NCI-H2196 (cell line): ENCODE measurements around the gene KLK4.

Experiments used
- DNase-seq: peaks from one replicate; lab custom pipeline; 2025; ENCODE audit not compliant: unreplicated experiment; lab: John Stamatoyannopoulos, UW

The KLK4 gene

DNA sequence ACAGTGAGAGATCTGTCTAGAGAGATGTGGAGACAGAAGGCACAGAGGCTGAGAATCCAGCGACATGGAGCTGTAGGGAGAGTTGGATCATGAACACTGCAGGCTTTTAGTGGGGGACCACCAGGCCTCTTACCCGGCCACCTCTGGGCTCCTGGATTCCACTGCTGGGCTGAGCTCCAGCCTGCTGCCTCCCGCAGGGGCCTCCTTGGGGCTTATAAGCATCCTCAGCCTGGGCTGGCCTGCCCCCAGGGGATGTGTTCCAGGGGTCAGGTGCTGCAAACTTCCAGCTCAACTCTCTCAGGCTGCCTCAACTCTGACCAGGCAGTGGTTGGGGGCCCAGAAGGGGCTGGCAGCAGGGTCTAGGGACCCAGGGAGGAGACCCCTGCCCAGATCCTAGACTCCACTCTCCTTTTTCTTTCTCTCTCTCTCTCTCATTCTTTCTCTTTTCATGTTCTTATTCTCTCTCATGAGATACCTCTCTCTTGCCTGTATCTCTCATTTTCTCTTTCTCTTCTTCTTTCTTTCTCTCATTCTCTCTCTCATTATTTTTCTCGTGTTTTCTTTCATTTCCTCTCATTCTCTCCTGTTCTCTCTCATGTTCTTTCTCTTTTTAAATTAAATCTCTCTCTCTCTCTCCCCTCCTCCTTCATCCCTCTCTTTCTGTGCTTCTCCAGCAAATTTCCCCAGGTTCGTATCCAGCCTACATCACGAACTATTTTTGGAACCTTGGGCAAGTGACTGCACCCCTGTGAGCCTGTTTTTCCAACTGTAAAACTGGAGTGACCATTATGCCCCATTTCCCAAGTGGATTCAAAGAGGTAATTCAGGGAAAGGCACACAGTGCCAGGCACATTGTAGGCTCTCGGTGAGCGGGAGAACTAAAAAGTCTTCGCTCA lies at the start of gene KLK4:
TSS of gene KLK4 (minus strand) at position 190 of the 896 bp plus-strand sequence. CDS start 657 bp downstream, outside the sequence.
- no peak for DNase-seq

- DNase-seq: no peak
Measured at GRCh38 chr19:50959731-50960500, 48.7 kb upstream of the KLK4 start.

DNA sequence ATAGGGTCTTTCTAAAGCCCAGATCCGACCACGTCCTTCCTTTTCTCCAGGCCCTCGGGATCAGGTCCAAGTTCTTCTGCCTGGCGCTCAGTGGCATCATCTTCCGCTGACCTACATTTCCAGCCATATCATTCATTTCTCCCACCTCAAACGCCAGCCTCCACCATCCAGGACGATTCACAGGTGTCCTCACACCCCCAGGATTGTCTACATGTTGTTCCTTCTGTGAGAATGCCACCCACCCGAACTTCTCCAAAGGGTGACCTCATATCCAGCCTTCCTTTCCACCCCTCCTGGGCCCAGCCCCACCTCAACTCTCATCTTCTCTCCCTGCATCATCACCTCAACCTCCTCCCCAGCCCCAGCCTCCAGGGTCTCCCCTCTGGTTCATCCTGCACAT lies 46.4 kb upstream of the KLK4 start:
- DNase-seq: no peak

DNA sequence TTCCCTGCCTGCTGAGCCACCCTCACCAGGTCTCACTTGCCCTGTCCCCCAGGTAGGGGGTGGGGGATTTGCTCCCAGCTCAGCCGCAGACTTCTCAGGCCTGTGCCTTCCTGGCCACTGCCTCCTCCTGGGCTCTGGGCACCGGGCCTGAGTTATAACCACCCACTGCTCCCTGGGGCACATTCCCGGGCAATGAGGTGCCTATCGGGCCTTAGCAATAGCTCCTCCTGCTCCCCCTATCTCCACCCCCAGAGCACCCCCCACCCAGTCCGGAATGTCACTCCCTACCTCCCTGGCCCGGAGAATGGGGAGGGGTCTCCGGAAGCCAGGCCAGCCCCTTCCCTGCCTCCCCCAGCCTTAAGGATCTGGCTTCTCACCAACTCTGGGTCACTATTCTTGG lies 41.7 kb upstream of the KLK4 start, which contains the start of gene KLK5:
TSS of gene KLK5 (minus strand) at position 129 of the 400 bp plus-strand sequence. CDS start 381 bp downstream, outside the sequence.
- no peak for DNase-seq

- DNase-seq: no peak
Measured at GRCh38 chr19:50949861-50950260, 38.7 kb upstream of the KLK4 start.

DNA sequence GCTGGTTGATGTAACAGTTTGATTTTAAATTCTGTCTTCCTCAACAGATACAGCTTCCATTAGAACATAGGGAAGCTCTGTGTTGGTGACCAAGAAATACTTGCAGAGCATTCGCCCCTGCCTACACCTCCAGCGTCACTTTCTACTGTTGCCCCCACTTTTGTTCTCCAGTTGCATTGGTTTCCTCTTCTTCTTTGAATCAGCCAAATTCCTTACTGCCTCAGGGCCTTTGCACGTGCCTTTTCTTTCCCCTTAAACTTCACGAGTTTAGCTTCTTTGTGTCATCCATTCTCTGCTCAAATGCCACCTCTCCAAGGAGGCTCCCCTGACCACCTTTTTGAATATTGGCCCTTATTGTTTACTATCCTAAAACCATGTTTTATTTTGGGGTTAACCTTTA lies 35.9 kb upstream of the KLK4 start:
- no peak for DNase-seq

GRCh38 chr19:50944795-50945194 lies 33.6 kb upstream of the KLK4 start:
- DNase-seq: no peak

DNA sequence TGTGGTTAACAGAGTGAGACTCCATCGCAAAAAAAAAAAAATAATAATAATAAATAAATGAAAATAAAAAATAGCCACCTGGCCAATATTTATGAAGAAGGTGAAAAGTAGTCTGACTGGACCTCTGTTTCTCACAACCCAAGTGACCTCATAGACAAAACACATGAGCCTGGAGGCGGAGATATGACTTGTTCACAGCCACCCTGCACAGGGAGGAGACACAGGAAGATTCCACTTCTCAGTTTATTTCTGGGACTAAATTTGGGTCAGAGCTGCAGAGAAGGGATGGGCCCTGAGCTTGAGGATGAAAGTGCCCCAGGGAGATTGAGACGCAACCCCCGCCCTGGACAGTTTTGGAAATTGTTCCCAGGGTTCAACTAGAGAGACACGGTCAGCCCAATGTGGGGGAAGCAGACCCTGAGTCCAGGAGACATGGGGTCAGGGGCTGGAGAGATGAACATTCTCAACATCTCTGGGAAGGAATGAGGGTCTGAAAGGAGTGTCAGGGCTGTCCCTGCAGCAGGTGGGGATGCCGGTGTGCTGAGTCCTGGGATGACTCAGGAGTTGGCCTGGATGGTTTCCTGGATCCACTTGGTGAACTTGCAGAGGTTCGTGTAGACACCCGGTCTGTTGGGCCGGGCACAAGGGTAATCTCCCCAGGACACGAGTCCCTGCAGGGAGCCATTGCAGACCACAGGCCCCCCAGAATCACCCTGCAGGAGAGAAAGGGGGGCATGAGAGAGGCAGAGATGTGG lies 32.1 kb upstream of the KLK4 start:
- DNase-seq: no peak

DNA sequence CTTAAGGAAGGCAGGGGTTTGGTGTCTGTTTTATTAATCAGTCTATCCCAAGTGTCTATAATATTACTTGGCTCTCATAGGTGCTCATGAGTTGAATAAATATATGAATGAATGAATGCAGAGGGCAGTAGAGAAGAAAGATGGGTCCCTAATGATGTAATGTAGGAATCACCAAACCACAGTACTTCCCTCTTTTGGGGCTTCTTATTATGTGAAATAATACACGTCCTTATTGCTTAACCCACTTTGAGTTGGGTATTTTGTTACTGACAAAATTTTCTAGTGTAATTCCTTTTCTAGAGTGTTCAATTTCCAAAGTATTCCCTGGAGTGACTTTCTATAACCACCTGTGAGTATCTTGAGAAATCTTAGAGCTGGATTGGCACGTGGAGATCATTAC lies 28.4 kb upstream of the KLK4 start:
- no peak for DNase-seq

- no peak for DNase-seq
Measured at GRCh38 chr19:50933640-50934039, 22.4 kb upstream of the KLK4 start.

DNA sequence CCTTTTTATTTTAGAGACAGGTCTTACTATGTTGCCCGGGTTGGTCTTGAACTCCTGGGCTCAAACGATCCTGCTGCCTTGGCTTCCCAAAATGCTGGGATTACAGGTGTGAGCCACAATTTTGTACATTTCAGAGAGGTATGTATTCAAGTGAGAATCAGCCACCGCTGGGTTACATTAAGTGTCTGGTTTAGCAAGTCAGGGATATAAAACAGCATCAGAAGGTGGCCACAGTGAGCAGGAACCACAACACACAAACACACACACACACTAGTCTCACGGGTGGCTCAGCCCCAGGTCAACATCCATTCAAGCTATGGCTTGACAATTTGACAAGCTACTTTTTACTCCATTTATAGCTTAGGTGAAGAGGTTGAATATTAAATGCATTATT lies 21.5 kb upstream of the KLK4 start:
- DNase-seq: no peak

DNA sequence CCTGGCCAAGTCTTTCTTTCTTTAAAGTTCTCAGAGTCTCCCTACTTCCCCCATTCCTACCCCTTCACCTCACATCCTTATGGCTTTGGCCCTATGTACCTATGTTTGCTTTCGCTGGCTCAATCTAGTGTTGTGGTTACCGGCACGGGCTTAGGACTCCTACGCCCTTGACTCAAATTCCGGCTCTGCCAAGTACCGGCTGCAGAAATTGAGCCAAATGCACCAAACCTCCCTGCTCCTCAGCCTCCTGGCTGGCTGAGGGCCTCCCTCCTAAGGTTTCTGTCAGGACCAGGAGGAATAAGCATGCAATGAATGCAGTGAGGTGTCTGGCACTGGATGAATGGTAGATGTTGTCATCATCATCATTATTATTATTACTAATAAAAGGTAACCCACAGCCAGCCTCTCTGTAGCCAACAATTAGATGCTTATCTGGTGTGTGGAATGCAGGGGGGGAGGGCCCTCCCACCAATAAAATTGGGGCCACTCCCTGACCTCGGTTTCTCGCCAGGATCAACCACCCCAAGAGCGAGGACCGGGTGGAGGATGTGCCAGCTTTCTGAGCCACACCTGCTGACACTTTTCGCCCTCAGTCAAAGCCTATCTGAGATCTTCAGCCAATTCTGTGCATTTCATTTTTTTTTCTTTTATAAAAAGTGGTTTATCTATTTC lies 21.0 kb upstream of the KLK4 start:
- DNase-seq: peak; percentile 43

DNA sequence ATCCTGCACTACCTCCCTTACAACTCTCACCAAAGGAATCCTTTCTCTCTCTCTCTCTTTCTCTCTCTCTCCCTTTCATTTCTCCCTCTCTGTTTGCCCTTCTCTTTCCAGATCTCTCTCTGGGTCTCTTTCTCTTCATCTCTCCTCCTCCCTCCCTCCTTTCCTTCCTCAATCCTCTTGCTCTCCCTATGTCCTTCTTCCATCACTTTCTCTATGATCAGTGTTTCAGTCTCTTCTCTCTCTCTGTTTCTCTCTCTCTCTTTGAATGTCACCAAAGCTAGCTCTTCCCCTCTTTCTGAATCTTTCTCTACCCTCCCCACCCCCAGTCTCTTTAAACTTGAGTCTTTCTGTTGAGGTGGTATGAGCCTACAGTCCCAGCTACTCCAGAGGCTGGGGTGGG lies 19.8 kb upstream of the KLK4 start:
- no peak for DNase-seq

DNA sequence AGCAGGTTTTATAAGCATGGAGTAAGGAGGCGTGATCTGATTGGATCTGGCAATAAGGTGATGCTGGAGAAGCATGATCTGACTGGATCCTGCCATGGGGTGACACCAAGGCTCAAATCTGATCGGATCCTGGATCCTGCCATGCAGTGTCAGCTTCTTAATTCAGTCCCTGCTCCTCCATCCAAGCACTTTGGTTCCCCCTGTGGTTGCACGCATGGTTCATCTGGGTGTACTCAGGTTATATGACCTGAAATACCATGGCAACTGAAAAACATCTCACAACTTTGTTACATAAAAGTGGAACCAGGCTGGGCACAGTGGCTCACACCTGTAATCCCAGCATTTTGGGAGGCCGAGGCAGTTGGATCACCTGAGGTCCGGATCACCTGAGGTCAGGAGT lies 17.6 kb upstream of the KLK4 start:
- peak; percentile 55 for DNase-seq

DNA sequence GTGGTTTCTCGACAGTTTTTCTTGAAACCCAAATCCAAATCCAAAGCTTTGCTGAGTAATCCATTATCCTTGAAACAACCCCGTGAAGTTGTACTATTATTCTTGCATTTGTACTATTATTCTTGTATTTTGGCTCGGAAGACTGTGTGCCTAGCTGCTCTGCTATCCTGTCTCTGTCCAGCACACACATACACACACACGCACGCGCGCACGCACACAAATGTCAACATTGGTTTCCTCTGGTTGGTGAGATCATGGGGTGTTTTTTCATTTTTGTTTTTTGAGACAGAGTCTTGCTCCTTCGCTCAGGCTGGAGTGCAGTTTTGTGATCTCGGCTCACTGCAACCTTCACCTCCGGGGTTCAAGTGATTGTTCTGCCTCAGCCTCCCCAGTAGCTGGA lies 14.9 kb upstream of the KLK4 start:
- DNase-seq: no peak

DNA sequence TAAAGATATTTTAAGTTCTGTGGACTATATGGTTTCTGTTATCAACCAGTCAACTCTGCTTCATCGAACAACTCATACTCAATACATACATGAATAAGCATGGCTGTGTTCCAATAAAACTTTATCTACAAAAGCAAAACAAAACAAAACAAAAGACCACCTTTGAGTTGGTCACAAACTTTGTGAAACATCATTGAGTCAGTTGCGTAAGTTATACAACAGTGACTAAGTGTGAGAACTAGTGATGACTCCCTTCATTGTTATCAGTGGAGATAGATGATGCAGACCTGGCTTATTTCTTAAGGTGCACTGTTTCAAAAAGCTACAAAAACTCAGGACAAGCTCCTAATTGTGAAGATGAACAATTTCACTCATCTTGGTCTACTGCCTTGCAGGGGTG lies 14.5 kb upstream of the KLK4 start:
- no peak for DNase-seq

- no peak for DNase-seq
Measured at GRCh38 chr19:50924586-50924985, 13.4 kb upstream of the KLK4 start.

DNA sequence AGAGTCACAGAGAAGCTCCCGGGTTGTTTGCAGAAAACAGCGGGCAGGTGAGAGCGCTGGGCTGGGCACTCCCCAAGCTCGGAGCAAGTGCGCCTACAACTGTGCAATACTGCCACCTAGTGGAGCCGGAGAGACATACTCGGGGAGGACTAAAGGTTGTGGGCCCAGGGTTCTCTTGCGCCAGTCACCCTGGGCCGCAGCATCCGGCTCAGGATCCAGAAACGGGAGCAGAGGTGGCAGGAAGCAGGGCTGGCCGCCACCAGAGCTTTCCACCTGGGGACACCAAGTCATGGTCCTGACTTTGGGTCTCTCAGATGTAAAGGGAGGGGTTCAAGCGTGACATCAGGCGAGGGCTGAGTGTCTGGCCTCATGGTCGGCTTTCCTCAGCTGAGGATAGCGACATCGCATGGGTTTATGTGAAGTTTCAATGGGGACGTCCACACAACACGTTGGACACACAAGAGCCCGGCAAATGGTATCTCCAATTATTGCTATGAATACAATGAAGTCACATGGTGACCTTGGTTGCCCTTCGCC lies 11.2 kb upstream of the KLK4 start:
- DNase-seq: peak; percentile 97

GRCh38 chr19:50921426-50922316 lies 10.5 kb upstream of the KLK4 start:
- peak; percentile 48 for DNase-seq

DNA sequence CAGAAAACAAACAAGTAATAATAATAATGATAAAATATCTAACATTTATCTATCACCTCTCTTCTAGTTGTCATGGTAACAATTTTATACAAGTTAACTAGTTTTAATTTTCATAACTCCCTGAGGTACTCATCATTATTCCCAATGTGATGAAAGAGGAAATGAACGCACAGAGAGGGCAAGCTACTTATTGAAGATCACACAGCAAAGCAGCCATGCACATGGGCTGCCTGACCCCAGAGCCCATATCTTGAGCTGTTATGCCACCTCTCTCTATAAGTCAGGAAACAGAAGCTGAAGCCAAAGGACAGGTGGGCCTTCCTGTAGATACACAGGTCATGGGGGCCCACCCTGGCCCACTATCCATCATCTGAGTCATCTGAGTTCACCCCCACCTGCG lies 4.9 kb upstream of the KLK4 start:
- DNase-seq: no peak
